HG02759 (cell line): ENCODE measurements around the gene NTMT2.

Source experiments
- ATAC-seq: cut with Tn5 transposase; IDR thresholded peaks from one replicate; pipeline ENCODE4 v1.9.1; 2021; ENCODE audit warnings: mild to moderate bottlenecking, moderate library complexity; ENCODE audit not compliant: unreplicated experiment

The NTMT2 gene

GRCh38 chr1:170204121-170204520 lies 58.4 kb downstream of the NTMT2 start:
- no peak for ATAC-seq

GRCh38 chr1:170205301-170205700 lies 59.5 kb downstream of the NTMT2 start:
- ATAC-seq = no peak

GRCh38 chr1:170209125-170209524 lies 63.4 kb downstream of the NTMT2 start:
- ATAC-seq = no peak

GRCh38 chr1:170210142-170210541 lies 64.4 kb downstream of the NTMT2 start:
- ATAC-seq = no peak

- no peak for ATAC-seq
Observed at GRCh38 chr1:170213596-170213995, 67.8 kb downstream of the NTMT2 start.

GRCh38 chr1:170214117-170215032 lies 68.6 kb downstream of the NTMT2 start:
- ATAC-seq = no peak

- ATAC-seq = no peak
Observed at GRCh38 chr1:170215072-170215885, 69.5 kb downstream of the NTMT2 start.

- ATAC-seq = no peak
Observed at GRCh38 chr1:170217517-170218256, 71.9 kb downstream of the NTMT2 start.

GRCh38 chr1:170218257-170218650 lies 72.5 kb downstream of the NTMT2 start:
- ATAC-seq = no peak
